NCI-H2227 (cell line): Measurements from ENCODE around the gene GNS.
A peak's percentile ranks its signal among the peaks of the same experiment; 100 is the strongest.
"Not testable (repeated sequence)": the region's sequence is repeated elsewhere in the genome, so short reads cannot be mapped to it uniquely, and the experiment has no call there.

ENCODE experiments used
- DNase-seq: peaks from one replicate; lab custom pipeline; 2025; ENCODE audit not compliant: unreplicated experiment; lab: John Stamatoyannopoulos, UW

Gene GNS

GRCh38 chr12:64780132-64780530 is 20.9 kb upstream of the GNS start:
- no peak for DNase-seq

GRCh38 chr12:64779354-64779974 is 20.3 kb upstream of the GNS start:
- no peak for DNase-seq

- not testable (repeated sequence) for DNase-seq
Measured at GRCh38 chr12:64775147-64775736, 16.0 kb upstream of the GNS start.

- DNase-seq = no peak
Measured at GRCh38 chr12:64773386-64773785, 14.2 kb upstream of the GNS start.

DNA sequence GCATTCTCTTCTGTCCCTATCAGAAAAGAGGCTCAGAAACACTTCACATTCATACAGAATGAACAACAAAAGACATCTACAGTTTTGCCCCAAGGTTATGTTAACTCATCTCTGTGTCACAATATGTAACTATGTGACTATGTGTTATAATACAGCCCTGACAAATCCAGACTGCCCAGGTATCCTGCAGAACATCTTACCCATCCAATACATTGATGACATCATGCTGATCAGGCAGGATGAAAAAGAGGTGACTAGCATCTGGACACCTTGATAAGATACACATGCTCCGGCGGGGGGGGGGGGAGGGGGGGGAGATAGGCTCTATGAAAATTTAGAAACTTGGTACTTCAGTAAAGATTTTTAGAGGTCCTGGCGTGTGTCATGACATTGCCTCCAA is 8.3 kb upstream of the GNS start:
- no peak for DNase-seq

DNA sequence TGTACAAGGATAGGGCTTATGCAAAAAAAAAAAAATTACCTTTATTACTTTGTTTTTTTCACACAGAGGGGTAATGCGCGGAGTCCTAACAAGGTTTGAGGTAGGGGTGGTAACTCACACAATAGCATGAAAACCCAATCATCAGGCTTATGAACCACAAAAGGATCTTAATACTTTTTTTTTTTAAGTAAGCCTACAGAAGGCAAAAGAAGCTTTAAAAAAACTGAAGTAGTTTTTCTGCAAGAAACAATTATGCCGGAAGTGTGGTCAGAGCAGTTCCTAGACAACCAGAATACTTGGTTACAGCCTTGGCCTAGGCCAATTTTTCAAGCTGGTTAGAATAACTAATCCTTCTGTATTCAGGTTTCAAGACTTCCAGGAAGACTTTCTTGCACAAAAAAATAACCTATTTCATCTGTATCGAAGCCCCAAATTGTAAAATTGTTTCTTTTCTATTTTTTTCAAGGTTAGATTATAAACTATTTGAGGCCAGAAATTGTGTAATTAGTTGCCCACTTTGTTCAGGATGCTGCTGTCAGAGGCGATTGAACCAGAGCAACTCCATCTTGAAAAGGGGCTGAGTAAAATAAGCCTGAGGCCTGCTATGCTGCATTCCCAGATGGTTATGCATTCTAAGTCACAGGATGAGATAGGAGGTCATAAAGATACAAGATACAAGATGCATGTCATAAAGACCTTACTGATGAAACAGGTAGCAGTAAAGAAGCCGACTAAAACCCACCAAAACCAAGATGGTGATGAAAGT is 1.8 kb upstream of the GNS start:
- no peak for DNase-seq

DNA sequence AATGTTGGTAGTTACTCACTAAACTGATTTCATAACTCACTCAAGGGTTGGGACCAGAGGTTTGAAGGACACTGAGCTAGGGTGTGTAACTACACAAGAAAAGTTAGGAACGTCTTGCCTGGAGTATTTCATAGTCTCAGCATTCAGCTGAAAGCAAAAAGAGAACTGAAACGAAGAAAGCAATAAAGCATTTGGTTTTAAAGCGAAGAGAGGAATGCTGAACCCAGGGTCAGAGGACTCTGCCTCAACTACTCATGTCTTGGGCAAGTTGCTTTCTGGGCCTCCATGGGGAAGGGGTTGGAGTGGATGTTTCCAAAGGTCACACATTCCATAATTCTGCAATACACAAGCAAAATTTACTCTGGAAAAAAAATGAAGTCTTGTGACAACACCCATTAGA is 1.4 kb downstream of the GNS start:
- no peak for DNase-seq

DNA sequence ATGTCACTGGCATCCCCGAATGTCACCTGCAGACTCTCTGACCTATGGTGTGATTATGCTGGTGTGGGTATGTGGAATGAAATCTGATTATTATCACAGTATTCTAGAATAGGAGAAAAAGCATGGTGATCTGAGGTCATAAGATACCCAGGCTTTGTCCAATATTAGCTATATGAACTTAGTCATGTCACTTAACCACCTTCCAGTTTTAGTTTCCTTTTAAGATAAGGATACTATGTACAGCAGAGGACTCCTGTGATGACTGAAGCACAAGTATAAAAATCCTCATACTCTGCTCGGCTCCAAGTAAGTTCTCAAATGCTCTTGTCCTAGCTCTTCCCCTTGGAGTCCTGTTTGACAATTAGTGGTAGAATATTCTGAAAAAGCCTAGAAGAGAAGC is 2.8 kb downstream of the GNS start:
- no peak for DNase-seq

GRCh38 chr12:64753427-64753826 is 5.8 kb downstream of the GNS start:
- DNase-seq = no peak

DNA sequence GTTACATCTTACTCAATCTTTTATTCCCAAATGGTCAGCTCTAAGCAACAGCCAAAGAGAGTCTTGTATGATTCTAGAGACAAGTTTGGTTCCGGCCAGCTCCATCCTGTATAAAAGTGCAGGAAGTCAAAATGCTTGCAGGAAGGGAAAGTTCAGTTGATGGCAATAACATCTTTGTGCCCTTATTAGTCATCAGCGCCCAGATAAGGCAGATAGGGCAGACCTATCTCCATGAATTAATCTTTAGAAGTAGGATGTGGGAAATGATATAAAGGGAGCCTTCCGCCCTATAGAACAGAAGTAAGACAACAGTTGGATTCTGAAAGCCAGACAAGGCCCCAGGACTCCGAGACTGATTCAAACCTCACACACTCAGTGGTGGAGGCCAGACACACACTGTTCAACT is 6.4 kb downstream of the GNS start:
- DNase-seq = no peak

GRCh38 chr12:64752032-64752431 is 7.2 kb downstream of the GNS start:
- DNase-seq = no peak

- DNase-seq = no peak
Measured at GRCh38 chr12:64749461-64750200, 9.6 kb downstream of the GNS start.

- DNase-seq = no peak
Measured at GRCh38 chr12:64747695-64748094, 11.5 kb downstream of the GNS start.

- no peak for DNase-seq
Measured at GRCh38 chr12:64746663-64747062, 12.5 kb downstream of the GNS start.

GRCh38 chr12:64745980-64746379 is 13.2 kb downstream of the GNS start:
- no peak for DNase-seq

DNA sequence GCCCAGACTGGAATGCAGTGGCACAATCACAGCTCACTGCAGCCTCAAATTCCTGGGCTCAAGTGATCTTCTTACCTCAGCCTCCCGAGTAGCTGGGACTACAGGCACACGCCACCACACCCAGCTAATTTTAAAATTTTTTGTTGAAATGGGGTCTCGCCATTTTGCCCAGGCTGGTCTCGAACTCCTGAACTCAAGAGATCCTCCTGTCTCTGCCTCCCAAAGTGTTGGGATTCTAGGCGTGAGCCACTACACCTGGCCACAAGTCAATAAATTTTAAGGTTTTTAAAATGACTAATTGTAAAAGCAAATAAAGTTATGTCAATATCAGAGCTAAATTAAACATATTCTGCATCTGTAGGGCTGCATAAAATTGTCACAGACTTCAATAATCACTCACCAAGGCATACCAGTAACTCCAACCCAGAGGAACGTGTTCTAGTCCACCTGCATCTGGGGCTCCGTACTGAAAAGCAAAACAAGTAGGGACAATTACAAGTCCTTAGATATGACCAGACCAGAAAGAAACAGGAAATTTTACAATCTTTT is 13.9 kb downstream of the GNS start:
- DNase-seq = no peak

DNA sequence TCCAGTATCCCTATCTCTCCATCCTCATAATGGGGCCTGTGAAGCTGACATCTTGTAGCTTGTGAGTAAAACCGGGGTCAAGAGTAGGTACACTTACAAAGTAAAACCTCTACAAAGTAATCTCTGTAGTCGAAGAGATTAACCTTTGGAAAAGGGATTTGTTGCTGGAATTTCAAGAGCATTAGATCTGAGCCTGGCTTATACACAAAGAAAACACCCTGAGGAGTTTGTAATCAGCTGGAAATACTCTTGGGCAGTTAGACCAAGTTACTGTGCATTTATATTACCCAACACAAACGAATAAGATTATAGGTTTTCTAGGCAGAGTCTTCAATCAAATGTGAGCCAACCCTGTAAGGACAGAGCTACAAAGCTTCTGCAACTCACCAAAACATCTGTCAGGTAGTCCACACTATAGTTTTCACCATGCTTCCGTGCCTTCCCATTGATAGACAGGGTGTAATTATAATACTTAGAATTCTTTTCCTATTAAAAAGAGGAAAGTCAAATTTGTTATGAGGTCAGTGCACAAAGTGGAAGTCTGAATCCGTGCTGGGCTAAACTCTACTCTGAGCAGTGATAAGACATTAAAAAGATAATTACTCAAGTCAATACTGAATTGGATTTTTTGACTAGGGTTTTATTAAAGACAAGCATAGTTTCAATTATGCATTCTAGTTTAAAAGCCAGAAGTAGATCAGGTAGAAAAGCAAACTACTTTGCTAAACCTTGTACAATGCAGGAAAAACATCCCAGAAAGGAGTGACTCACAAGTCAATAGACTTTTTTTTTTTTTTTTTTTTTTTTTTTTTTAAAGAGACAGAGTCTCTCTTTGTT is 14.6 kb downstream of the GNS start:
- DNase-seq = peak; percentile 34

DNA sequence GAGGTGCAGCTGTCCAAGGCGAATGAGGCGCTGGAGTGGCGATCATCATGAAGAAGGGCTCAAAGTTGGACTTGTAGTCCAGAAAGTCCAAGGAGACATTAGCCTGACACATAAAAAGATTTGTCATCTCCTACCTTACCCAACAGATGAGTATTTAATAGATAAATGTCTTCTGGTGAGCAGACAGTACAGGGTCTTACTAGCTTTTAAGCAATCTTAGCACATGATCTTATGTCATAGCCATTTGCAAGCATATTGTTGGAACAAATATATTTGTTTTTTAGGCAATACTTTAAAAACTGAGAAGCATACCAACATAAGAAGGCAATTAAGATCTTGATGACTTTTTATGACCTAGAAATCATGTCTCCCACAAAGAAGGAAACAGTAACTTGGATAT is 16.0 kb downstream of the GNS start:
- DNase-seq = no peak

- no peak for DNase-seq
Measured at GRCh38 chr12:64742416-64742815, 16.8 kb downstream of the GNS start.

DNA sequence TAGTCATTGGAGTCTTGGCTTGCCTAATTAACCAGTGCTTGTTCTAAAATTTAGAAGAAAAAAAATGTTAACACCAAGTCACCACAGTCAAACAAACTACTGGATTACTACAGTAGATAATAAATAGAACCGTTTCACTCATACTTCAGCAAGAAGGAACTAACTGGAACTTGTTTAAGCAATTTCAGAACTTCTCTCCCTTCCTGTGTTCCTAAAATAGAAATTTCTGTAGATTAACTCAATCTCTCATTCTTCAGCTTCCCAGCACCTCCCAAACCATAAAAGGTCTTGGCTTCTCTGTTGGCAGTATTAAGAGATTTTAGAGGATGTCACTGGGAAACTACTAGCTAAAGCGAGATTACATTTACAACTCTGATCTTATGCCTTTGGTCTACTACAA is 18.6 kb downstream of the GNS start:
- no peak for DNase-seq

DNA sequence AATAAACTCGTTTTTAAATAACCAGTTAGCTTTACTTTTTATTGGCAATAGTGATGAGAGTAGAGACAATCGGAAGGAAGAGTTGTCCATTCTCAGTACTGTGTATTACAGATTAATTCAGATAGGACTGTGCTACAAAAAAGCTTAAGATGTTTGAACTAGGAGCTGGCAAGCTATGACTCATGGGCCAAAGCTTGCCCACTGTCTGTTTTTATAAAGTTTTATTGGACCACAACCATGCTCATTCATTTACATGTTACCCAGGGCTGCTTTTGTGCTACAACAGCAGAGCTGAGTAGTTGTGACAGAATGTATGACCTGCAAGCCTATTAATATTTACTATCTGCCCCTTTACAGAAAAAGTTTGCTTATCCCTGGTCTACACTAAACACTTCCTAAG is 19.4 kb downstream of the GNS start:
- DNase-seq = no peak
